HCT116 (cell line): ENCODE data around the gene MCRIP2. TPM values are rescaled to one million over a fixed set of nuclear protein-coding genes. Genes with fewer than 3 reads are reported as not detected.
"Not testable (repeated sequence)": the region's sequence is repeated elsewhere in the genome, so short reads cannot be mapped to it uniquely, and the experiment has no call there.

Experiments
- ATAC-seq: fragments of 200-7000 bp; cut with Tn5 transposase; 2 replicates; pipeline ENCODE4 v1.9.1; 2020; ENCODE audit warnings: mild to moderate bottlenecking, moderate library complexity
- BruUV-seq: library from RNA; stranded (reverse); fragments of 400-500 nt; replicated peaks from 2 replicates; lab custom pipeline; 2021; lab: Mats Ljungman, UMichigan
- CTCF ChIA-PET: fragments of 300-600 bp; sonication (Branson Sonifier 250); formaldehyde crosslinking; loops from one replicate; lab custom pipeline; 2021; ENCODE audit warnings: antibody characterized with exemption; lab: Charles Lee
- POLR2A ChIA-PET: fragments of 300-600, 350-600 bp; sonication (Branson Sonifier 250); formaldehyde crosslinking; loops from one replicate; lab custom pipeline; 2021; ENCODE audit warnings: antibody characterized with exemption; lab: Charles Lee
- RAD21 ChIA-PET, 2 experiments: fragments of 300-600 bp; sonication (Branson Sonifier 250); formaldehyde crosslinking; loops; one replicate each; lab custom pipeline; 2023; ENCODE audit warnings: low total read pairs in 2 of 2; ENCODE audit not compliant: uncharacterized antibody in 2 of 2, unreplicated experiment in 2 of 2, low non-redundant PET in 1 of 2; lab: Charles Lee
- DNase-seq: peaks from one replicate; pipeline ENCODE4 v3.0.0-alpha.2; 2010; ENCODE audit warnings: low read depth, low spot score
- H2AFZ ChIP-seq: fragments of 200-600 bp; shearing (Covaris generic), sonication (generic); 2 replicates; pipeline ENCODE4 v1.6.1; 2017; ENCODE audit warnings: low read depth, mixed run types, mixed read lengths, antibody characterized with exemption, low read length; ENCODE audit not compliant: poor library complexity, severe bottlenecking
- H3K27ac ChIP-seq: 2 replicates; pipeline ENCODE4 v1.5.1; 2012; ENCODE audit warnings: low read depth, low read length
- H3K27me3 ChIP-seq: fragments of 200-600 bp; sonication (generic); 2 replicates; pipeline ENCODE4 v1.6.1; 2016; ENCODE audit warnings: mixed run types, low read length, mixed read lengths; ENCODE audit not compliant: insufficient read depth
- H3K36me3 ChIP-seq, 2 experiments: fragments of 200-500 bp in 1 of 2; fragments of 200-600 bp in 1 of 2; sonication (Bioruptor generic) in 1 of 2; sonication (generic) in 1 of 2; 2 replicates each; pipeline versions ENCODE4 v1.5.1 to v1.6.1; 2014 to 2016; ENCODE audit warnings: low read length in 2 of 2, inconsistent platforms in 1 of 2, mixed read lengths in 1 of 2, mixed run types in 1 of 2; ENCODE audit not compliant: insufficient read depth in 2 of 2, control insufficient read depth in 1 of 2
- H3K4me1 ChIP-seq, 2 experiments: fragments of 200-600 bp in 1 of 2; sonication (generic) in 1 of 2; 2 replicates each; pipeline versions ENCODE4 v1.5.1 to v1.6.1; 2012 to 2017; ENCODE audit warnings: low read length in 2 of 2, inconsistent platforms in 1 of 2, mild to moderate bottlenecking in 1 of 2, mixed read lengths in 1 of 2, mixed run types in 1 of 2, moderate library complexity in 1 of 2; ENCODE audit not compliant: insufficient read depth in 2 of 2, control insufficient read depth in 1 of 2
- H3K4me2 ChIP-seq: fragments of 200-600 bp; sonication (generic); 2 replicates; pipeline ENCODE4 v1.6.1; 2017; ENCODE audit warnings: mixed run types, low read length, mixed read lengths
- H3K4me3 ChIP-seq, 2 experiments: fragments of 200-600 bp in 1 of 2; sonication (generic) in 1 of 2; replicated peaks in 1 of 2; 2 replicates each; pipeline ENCODE4 v1.5.1; 2011 to 2016; ENCODE audit warnings: low read length in 2 of 2, control low read depth in 1 of 2, low read depth in 1 of 2, mild to moderate bottlenecking in 1 of 2, mixed read lengths in 1 of 2, mixed run types in 1 of 2
- H3K79me2 ChIP-seq: fragments of 200-600 bp; sonication (generic); 2 replicates; pipeline ENCODE4 v1.6.1; 2017; ENCODE audit warnings: mild to moderate bottlenecking, mixed run types, low read length, moderate library complexity, mixed read lengths; ENCODE audit not compliant: insufficient read depth
- H3K9ac ChIP-seq: fragments of 200-600 bp; sonication (generic); 2 replicates; pipeline ENCODE4 v1.6.1; 2016; ENCODE audit warnings: low read length, mixed read lengths
- H3K9me2 ChIP-seq: fragments of 200-600 bp; sonication (generic), shearing (Covaris generic); 2 replicates; pipeline ENCODE4 v1.6.1; 2017; ENCODE audit warnings: mixed run types, mild to moderate bottlenecking, moderate library complexity; ENCODE audit not compliant: insufficient read depth
- H3K9me3 ChIP-seq, 2 experiments: fragments of 200-500 bp in 1 of 2; fragments of 200-600 bp in 1 of 2; sonication (Bioruptor generic) in 1 of 2; sonication (generic) in 1 of 2; 2 replicates each; pipeline ENCODE4 v1.6.1; 2014 to 2017; ENCODE audit warnings: low read length in 2 of 2, mixed read lengths in 2 of 2, inconsistent platforms in 1 of 2, low read depth in 1 of 2, mild to moderate bottlenecking in 1 of 2, mixed run types in 1 of 2, moderate library complexity in 1 of 2; ENCODE audit not compliant: control insufficient read depth in 1 of 2, insufficient read depth in 1 of 2
- H4K20me1 ChIP-seq: fragments of 200-600 bp; sonication (generic), shearing (Covaris generic); 2 replicates; pipeline ENCODE4 v1.6.1; 2017; ENCODE audit warnings: mixed run types, mild to moderate bottlenecking, moderate library complexity; ENCODE audit not compliant: insufficient read depth
- CEBPB ChIP-seq: IDR thresholded peaks from 2 replicates; pipeline ENCODE4 v1.6.1; 2012; ENCODE audit warnings: low read depth
- EGR1 ChIP-seq: IDR thresholded peaks from 2 replicates; pipeline ENCODE4 v1.6.1; 2012; ENCODE audit warnings: low read depth
- ELF1 ChIP-seq: IDR thresholded peaks from 2 replicates; pipeline ENCODE4 v1.6.1; 2012; ENCODE audit warnings: low read depth, borderline replicate concordance
- FOSL1 ChIP-seq: IDR thresholded peaks from 2 replicates; pipeline ENCODE4 v1.6.1; 2012; ENCODE audit warnings: low read depth
- JUND ChIP-seq: IDR thresholded peaks from 2 replicates; pipeline ENCODE4 v1.6.1; 2012
- POLR2A ChIP-seq: IDR thresholded peaks from 2 replicates; pipeline ENCODE4 v1.7.0; 2011; ENCODE audit warnings: borderline replicate concordance; ENCODE audit not compliant: insufficient read depth, insufficient read length; ENCODE audit errors: extremely low read depth
- SP1 ChIP-seq: IDR thresholded peaks from 2 replicates; pipeline ENCODE4 v1.6.1; 2012; ENCODE audit warnings: low read depth
- TCF7L2 ChIP-seq: IDR thresholded peaks from 2 replicates; pipeline ENCODE4 v1.7.0; 2011; ENCODE audit warnings: borderline replicate concordance, inconsistent platforms; ENCODE audit not compliant: insufficient read depth, insufficient read length; ENCODE audit errors: extremely low read depth
- ZNF274 ChIP-seq: fragments of 200-500 bp; sonication (Bioruptor generic); IDR thresholded peaks from 2 replicates; pipeline ENCODE4 v1.6.1; 2014; ENCODE audit warnings: mild to moderate bottlenecking, low read depth, low read length, inconsistent platforms
- intact Hi-C: fragments of 100-400 bp; cut with micrococcal nuclease; formaldehyde crosslinking; loops from 2 replicates; pipeline ENCODE4 v1.10.0; 2022
- total RNA-seq: library from RNA; stranded (reverse); gene quantifications from one replicate; pipeline ENCODE4 v1.2.1, GENCODE V29; 2021; ENCODE audit not compliant: unreplicated experiment
- TF ChIP-seq, protein P1 (sequence below): IDR thresholded peaks from 2 replicates; pipeline ENCODE4 v1.6.1; 2012; ENCODE audit warnings: low read depth
- TF ChIP-seq, protein P2 (sequence below): IDR thresholded peaks from 2 replicates; pipeline ENCODE4 v1.6.1; 2012

The MCRIP2 gene
- total RNA-seq, 1 experiment from 2014 or later: 34.9 TPM

DNA sequence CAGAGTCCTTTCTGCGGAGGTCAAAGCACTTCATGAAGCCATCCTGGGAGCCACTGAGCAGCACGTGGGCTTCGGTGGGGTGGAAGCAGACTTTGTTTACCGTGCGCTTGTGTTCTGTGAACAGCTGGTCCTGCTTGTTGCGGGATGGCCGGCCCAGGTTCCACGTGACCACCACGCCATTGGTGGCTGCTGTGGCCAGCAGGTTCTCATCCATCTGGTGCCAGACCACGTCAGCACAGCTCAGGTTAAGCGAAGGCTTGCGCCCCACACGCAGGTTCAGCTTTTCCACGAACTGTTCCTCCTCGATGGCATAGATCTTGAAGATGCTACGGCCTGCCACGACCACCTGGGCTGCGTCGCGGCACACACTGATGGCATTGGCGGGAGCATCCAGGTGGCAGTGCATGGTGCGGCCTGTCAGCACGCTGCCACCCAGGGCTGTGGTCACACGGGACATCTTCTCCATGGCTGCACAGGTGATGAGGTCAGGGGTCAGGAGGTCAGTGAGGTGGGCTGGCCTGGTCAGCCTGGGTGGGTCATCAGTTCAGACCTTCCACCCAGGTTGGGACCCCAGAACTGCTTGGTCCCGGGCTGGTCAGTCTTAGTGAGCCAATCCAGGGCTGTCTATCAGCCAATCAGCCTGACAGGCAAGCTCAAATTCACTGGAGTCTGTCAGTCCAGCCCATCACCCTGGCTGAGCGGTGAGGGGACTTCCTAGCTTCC is 47.7 kb downstream of the MCRIP2 start:
- POLR2A ChIA-PET: no interaction called here
- Histone ChIP-seq H3K4me1 (peaks cover 10 to 41% of the 10 kb centered on the region in 2 experiments; a peak in 3 of 4 replicates), H3K27ac (peak overlapping the region; percentile 72), H3K4me2 (peak overlapping the region; percentile 95), H4K20me1 (no peaks in the 10 kb centered on the region), H3K9me2 (no peaks in the 10 kb centered on the region), H3K9ac (peak overlapping the region; percentile 85), H3K9me3 (no peaks in the 10 kb centered on the region), H3K4me3 (peak overlapping the region; percentile 87 to 92), H3K36me3 (peaks cover 0 to 7% of the 10 kb centered on the region in 2 experiments; a peak in 1 of 4 replicates), H2AFZ (no peak overlapping the region), H3K79me2 (peaks cover 19% of the 10 kb centered on the region; the same call in 1 of the 2 replicates), H3K27me3 (no peaks in the 10 kb centered on the region)
- RAD21 ChIA-PET: no interaction called here
- no TSS peak for BruUV-seq
- CTCF ChIA-PET: interaction anchor here (0.9 to 1.3 kb wide), 2 partner anchors 9 to 23 kb away, joined by 3 read pairs; partner anchors contain the start of gene STUB1
- no peak for DNase-seq
- intact Hi-C loops: no loop called here
- peak; percentile 9 for ATAC-seq
- TF ChIP-seq, protein P1, sequence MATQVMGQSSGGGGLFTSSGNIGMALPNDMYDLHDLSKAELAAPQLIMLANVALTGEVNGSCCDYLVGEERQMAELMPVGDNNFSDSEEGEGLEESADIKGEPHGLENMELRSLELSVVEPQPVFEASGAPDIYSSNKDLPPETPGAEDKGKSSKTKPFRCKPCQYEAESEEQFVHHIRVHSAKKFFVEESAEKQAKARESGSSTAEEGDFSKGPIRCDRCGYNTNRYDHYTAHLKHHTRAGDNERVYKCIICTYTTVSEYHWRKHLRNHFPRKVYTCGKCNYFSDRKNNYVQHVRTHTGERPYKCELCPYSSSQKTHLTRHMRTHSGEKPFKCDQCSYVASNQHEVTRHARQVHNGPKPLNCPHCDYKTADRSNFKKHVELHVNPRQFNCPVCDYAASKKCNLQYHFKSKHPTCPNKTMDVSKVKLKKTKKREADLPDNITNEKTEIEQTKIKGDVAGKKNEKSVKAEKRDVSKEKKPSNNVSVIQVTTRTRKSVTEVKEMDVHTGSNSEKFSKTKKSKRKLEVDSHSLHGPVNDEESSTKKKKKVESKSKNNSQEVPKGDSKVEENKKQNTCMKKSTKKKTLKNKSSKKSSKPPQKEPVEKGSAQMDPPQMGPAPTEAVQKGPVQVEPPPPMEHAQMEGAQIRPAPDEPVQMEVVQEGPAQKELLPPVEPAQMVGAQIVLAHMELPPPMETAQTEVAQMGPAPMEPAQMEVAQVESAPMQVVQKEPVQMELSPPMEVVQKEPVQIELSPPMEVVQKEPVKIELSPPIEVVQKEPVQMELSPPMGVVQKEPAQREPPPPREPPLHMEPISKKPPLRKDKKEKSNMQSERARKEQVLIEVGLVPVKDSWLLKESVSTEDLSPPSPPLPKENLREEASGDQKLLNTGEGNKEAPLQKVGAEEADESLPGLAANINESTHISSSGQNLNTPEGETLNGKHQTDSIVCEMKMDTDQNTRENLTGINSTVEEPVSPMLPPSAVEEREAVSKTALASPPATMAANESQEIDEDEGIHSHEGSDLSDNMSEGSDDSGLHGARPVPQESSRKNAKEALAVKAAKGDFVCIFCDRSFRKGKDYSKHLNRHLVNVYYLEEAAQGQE: no peak
- TF ChIP-seq TCF7L2 (no peak), ZNF274 (no peak), EGR1 (no peak), FOSL1 (no peak), POLR2A (no peak), JUND (no peak), SP1 (no peak), ELF1 (no peak), CEBPB (no peak)
- TF ChIP-seq, protein P2, sequence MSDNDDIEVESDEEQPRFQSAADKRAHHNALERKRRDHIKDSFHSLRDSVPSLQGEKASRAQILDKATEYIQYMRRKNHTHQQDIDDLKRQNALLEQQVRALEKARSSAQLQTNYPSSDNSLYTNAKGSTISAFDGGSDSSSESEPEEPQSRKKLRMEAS: no peak
- TF ChIP-seq, all 23 proteins: peak for 0

DNA sequence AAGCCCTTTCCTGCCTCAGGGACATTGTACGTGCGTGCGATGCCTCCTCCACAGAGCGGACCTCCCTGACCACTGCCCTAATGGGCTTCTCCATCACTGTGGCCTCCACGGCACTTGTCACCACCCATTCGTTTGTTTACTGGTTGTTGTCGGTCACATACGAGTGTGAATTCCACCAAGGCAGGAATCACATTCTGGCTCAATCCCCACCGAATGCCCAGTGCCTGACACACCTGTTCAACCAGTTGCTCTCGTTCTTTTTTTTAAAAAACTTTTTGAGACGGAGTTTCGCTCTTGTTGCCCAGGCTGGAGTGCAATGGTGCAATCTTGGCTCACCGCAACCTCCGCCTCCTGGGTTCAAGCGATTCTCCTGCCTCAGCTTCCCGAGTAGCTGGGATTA is 49.6 kb downstream of the MCRIP2 start:
- ATAC-seq, H3K9ac ChIP-seq, CTCF ChIA-PET, intact Hi-C loops, H3K9me2 ChIP-seq, POLR2A ChIA-PET, H3K36me3 ChIP-seq, DNase-seq, H3K4me3 ChIP-seq, H3K4me2 ChIP-seq, H2AFZ ChIP-seq, RAD21 ChIA-PET, H3K9me3 ChIP-seq, H4K20me1 ChIP-seq, H3K27me3 ChIP-seq, BruUV-seq, H3K27ac ChIP-seq: not testable (repeated sequence)
- Histone ChIP-seq H3K4me1 (peaks cover 16 to 40% of the 10 kb centered on the region in 2 experiments), H3K79me2 (peaks cover 17% of the 10 kb centered on the region; the same call in 1 of the 2 replicates)
